Panc1 (cell line): Measurements from ENCODE around the gene DLL3. TPM values are rescaled to one million over a fixed set of nuclear protein-coding genes. Genes with fewer than 3 reads are reported as not detected.

ENCODE experiments used
- ATAC-seq: fragments of 200-7000 bp; cut with Tn5 transposase; 2 replicates; pipeline ENCODE4 v1.9.1; 2020; ENCODE audit warnings: mild to moderate bottlenecking, moderate library complexity
- BruUV-seq: library from RNA; stranded (reverse); fragments of 400-500 nt; replicated peaks from 2 replicates; lab custom pipeline; 2021; lab: Mats Ljungman, UMichigan
- CTCF ChIA-PET: fragments of 300-600 bp; sonication (Branson Sonifier 250); formaldehyde crosslinking; loops from one replicate; lab custom pipeline; 2022; ENCODE audit warnings: antibody characterized with exemption; lab: Charles Lee
- POLR2A ChIA-PET: fragments of 300-600 bp; sonication (Branson Sonifier 250); formaldehyde crosslinking; loops from one replicate; lab custom pipeline; 2022; ENCODE audit warnings: antibody characterized with exemption; lab: Charles Lee
- DNase-seq: peaks from one replicate; pipeline ENCODE4 v3.0.0-alpha.2; 2010; ENCODE audit warnings: low read depth, low spot score
- H3K27ac ChIP-seq: 2 replicates; pipeline ENCODE4 v1.5.1; 2011; ENCODE audit warnings: mild to moderate bottlenecking, low read length, inconsistent platforms
- H3K27me3 ChIP-seq: fragments of 200-500 bp; sonication (Bioruptor generic); 2 replicates; pipeline ENCODE4 v1.6.0; 2014; ENCODE audit warnings: low read length, inconsistent platforms; ENCODE audit not compliant: control insufficient read depth, insufficient read depth
- H3K36me3 ChIP-seq: fragments of 200-500 bp; sonication (Bioruptor generic); 2 replicates; pipeline ENCODE4 v1.5.1; 2014; ENCODE audit warnings: inconsistent platforms, mild to moderate bottlenecking, low read length, moderate library complexity; ENCODE audit not compliant: control insufficient read depth, insufficient read depth
- H3K4me1 ChIP-seq: 2 replicates; pipeline ENCODE4 v1.5.1; 2011; ENCODE audit warnings: inconsistent platforms, mild to moderate bottlenecking, low read length, moderate library complexity; ENCODE audit not compliant: control insufficient read depth, insufficient read depth
- H3K4me3 ChIP-seq, 2 experiments: 2 replicates each; pipeline ENCODE4 v1.5.1; 2011 to 2012; ENCODE audit warnings: low read depth in 2 of 2, low read length in 2 of 2, mild to moderate bottlenecking in 2 of 2, inconsistent platforms in 1 of 2, moderate library complexity in 1 of 2
- H3K9me3 ChIP-seq: fragments of 200-500 bp; sonication (Bioruptor generic); 2 replicates; pipeline ENCODE4 v1.5.1; 2014; ENCODE audit warnings: low read depth, mild to moderate bottlenecking, inconsistent platforms, low read length, moderate library complexity; ENCODE audit not compliant: control insufficient read depth, insufficient read depth
- CTCF ChIP-seq: fragments of 450-650 bp; IDR thresholded peaks from 2 replicates; pipeline ENCODE4 v1.5.1; 2017; ENCODE audit warnings: mild to moderate bottlenecking
- POLR2AphosphoS5 ChIP-seq: IDR thresholded peaks from 2 replicates; pipeline ENCODE4 v1.6.1; 2012; ENCODE audit warnings: mild to moderate bottlenecking, low read depth, low read length, moderate library complexity
- REST ChIP-seq, 2 experiments: IDR thresholded peaks; 2 replicates each; pipeline ENCODE4 v1.6.1; 2011 to 2012; ENCODE audit warnings: low read depth in 2 of 2, control low read depth in 1 of 2, low read length in 1 of 2, mild to moderate bottlenecking in 1 of 2, moderate library complexity in 1 of 2; ENCODE audit not compliant: insufficient read depth in 1 of 2
- SIN3A ChIP-seq: IDR thresholded peaks from 2 replicates; pipeline ENCODE4 v1.6.1; 2012; ENCODE audit warnings: low read depth, mild to moderate bottlenecking, low read length, moderate library complexity, borderline replicate concordance; ENCODE audit not compliant: insufficient read depth
- TCF7L2 ChIP-seq: IDR thresholded peaks from 2 replicates; pipeline ENCODE4 v1.6.1; 2011; ENCODE audit warnings: mild to moderate bottlenecking, low read depth, low read length, inconsistent platforms
- in situ Hi-C: cut with HindIII; loops from 2 replicates; pipeline ENCODE4 v1.10.0; 2016; ENCODE audit warnings: low sequenced_read_pairs, low pct_unique_long_range_greater_than_20kb
- intact Hi-C: fragments of 100-400 bp; cut with micrococcal nuclease; formaldehyde crosslinking; loops from one replicate; pipeline ENCODE4 v1.10.0; 2022; ENCODE audit not compliant: unreplicated experiment
- total RNA-seq: library from RNA; stranded (reverse); gene quantifications from one replicate; pipeline ENCODE4 v1.2.1, GENCODE V29; 2021; ENCODE audit not compliant: unreplicated experiment

Gene DLL3
- total RNA-seq, 1 experiment from 2014 or later = 76.9 TPM

- no peak for TF ChIP-seq CTCF
- TF ChIP-seq SIN3A = no peak
- TF ChIP-seq REST (IDR thresholded peaks at IDR 0.05; ENCODE audit: insufficient read depth in 1 of 2, low read depth in 2 of 2, low read length in 1 of 2) = no peak
Observed at GRCh38 chr19:39469036-39469435, 29.7 kb upstream of the DLL3 start.

GRCh38 chr19:39469567-39469966 is 29.2 kb upstream of the DLL3 start:
- ChIA-PET CTCF (interaction anchor here (0.5 to 2.1 kb wide), 7 partner anchors 15 to 640 kb away, joined by 3 to 9 read pairs (median 7); no protein-coding TSS in a partner anchor), POLR2A (interaction anchor here (0.6 to 2.7 kb wide), 2 partner anchors 34 to 717 kb away, joined by 3 to 19 read pairs; partner anchors contain the start of gene RPS16)
- intact Hi-C loops (no loop called here), in situ Hi-C loops (no loop called here)
- Histone ChIP-seq H3K4me3 (no peak overlapping the region), H3K36me3 (peaks cover 98% of the 10 kb centered on the region), H3K9me3 (no peaks in the 10 kb centered on the region), H3K27me3 (no peaks in the 10 kb centered on the region), H3K4me1 (no peaks in the 10 kb centered on the region), H3K27ac (no peak overlapping the region)
- ATAC-seq (no peak), DNase-seq (no peak)
- no peak for TF ChIP-seq CTCF
- TF ChIP-seq SIN3A = no peak
- TF ChIP-seq REST (IDR thresholded peaks at IDR 0.05; ENCODE audit: insufficient read depth in 1 of 2, low read depth in 2 of 2, low read length in 1 of 2) = no peak
- no peak for TF ChIP-seq TCF7L2
- no peak for TF ChIP-seq POLR2AphosphoS5
- BruUV-seq = no TSS peak

More at GRCh38 chr19:39469036-39469435, 29.7 kb upstream of the DLL3 start:
- no peak for ATAC-seq
- no peaks in the 10 kb centered on the region for H3K4me1 ChIP-seq
- in situ Hi-C loops = no loop called here
- CTCF ChIA-PET = interaction anchor here (0.6 to 2.1 kb wide), 7 partner anchors 15 to 641 kb away, joined by 3 to 9 read pairs (median 7); no protein-coding TSS in a partner anchor
- BruUV-seq = no TSS peak
- intact Hi-C loops = no loop called here
- POLR2A ChIA-PET = interaction anchor here (0.6 to 2.7 kb wide), 3 partner anchors 11 to 65 kb away, joined by 3 to 19 read pairs (median 4); partner anchors contain the start of gene RPS16
- no peaks in the 10 kb centered on the region for H3K27me3 ChIP-seq
- H3K36me3 ChIP-seq = peaks cover 97% of the 10 kb centered on the region
- no peak overlapping the region for H3K27ac ChIP-seq
- H3K9me3 ChIP-seq = no peaks in the 10 kb centered on the region
- no peak overlapping the region for H3K4me3 ChIP-seq
- no peak for DNase-seq
